ENCODE measurements around the gene RPL7A. TPM values are rescaled to one million over a fixed set of nuclear protein-coding genes. Genes with fewer than 3 reads are reported as not detected.

Gene RPL7A
- total RNA-seq, 4 donors from 2014 or later: 1,385 to 2,320 (median 1,660) TPM

DNA sequence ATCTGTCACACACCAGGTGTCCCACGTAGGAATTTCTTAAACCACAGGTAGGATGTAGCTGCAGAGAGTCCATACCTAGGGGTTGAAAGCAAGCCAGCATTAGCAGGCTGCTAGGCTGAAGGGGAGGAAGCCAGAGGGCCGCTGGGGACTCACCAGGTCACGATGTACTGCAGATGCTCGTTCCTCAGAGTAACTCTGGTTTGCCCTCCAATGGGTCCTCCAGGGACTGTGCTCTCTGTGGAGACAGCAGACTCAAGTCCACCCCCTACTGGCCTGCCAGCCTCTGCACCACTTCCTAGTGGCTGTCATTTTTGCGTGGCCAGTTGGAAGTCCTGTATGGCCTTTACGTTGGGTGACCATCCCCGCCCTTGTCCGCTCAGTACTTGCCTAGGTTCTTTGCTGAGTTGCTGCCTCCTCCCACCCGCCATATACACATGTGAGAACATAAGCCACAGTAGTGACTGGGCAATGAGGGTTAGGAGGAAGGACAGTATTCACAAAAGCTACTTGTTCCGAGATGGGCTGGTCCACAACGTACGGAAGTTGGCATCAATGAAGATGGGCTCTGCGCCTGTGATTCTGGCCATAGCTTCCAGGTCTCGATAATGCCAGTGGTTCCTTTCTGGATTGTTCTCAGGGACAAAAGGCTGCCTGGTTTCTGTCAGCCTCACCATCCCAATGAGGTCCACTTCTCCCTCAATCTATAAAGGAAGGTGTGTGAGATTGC, 4.1 kb downstream of the RPL7A start:
- H3K4me3 ChIP-seq: no peak overlapping the region
- WGBS, 2 donors (ENCODE audit: low coverage in 1 of 2): 49 to 77% methylated on average over 5 to 7 of the region's 14 CpGs
- H3K9me3 ChIP-seq: no peaks in the 10 kb centered on the region
- H3K27ac ChIP-seq: no peak overlapping the region
- peaks cover 0 to 49% (median 24%) of the 10 kb centered on the region in 3 donors for H3K4me1 ChIP-seq
- H3K36me3 ChIP-seq: peaks cover 0 to 57% of the 10 kb centered on the region in 2 donors
- ATAC-seq: no peak
- TF ChIP-seq POLR2A (IDR thresholded peaks at IDR 0.05) (no peak), EP300 (IDR thresholded peaks at IDR 0.05) (no peak), POLR2AphosphoS5 (IDR thresholded peaks at IDR 0.05) (no peak)
- TF ChIP-seq, protein P1, sequence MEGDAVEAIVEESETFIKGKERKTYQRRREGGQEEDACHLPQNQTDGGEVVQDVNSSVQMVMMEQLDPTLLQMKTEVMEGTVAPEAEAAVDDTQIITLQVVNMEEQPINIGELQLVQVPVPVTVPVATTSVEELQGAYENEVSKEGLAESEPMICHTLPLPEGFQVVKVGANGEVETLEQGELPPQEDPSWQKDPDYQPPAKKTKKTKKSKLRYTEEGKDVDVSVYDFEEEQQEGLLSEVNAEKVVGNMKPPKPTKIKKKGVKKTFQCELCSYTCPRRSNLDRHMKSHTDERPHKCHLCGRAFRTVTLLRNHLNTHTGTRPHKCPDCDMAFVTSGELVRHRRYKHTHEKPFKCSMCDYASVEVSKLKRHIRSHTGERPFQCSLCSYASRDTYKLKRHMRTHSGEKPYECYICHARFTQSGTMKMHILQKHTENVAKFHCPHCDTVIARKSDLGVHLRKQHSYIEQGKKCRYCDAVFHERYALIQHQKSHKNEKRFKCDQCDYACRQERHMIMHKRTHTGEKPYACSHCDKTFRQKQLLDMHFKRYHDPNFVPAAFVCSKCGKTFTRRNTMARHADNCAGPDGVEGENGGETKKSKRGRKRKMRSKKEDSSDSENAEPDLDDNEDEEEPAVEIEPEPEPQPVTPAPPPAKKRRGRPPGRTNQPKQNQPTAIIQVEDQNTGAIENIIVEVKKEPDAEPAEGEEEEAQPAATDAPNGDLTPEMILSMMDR (IDR thresholded peaks at IDR 0.05): peak in 2 of 4 experiments; percentile 28 to 37
- no peaks in the 10 kb centered on the region for H3K27me3 ChIP-seq

DNA sequence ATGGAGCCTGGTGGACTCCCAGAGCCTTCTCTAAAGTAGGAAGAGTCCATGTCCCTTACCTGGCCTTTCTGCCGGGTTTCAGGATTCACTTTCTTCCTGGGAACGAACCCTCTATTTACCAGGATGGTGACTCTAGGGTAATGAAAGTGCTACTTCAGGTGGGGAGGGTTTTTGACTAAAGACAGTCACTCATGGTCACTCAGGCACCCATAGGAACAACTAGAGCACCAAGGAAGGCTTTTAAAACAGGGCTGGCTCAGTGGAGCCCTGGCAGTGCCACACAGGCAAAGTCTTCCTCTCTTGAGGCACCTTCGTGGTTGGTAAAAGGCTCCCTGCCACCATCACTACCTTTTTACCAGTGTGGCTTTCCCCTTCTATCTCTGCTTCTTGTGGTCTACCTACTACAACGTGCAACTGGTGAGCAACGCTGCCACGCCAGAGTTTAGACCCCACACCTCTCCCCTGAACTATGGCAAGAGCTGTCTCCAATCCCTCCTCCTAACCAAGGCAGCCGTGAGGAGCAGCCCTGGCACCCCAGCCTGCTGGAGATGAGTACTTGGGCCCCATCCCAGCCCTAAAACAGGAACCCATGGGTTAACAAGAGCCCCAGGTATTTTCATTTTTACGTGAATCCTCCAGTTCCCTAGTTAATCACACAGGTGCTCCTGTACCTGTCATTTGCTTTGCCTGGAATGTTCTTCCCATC, 4.8 kb downstream of the RPL7A start:
- no peak for ATAC-seq
- WGBS, 2 donors (ENCODE audit: low coverage in 1 of 2): 60 to 64% methylated on average over 7 of the region's 8 CpGs
- H3K4me1 ChIP-seq: peaks cover 0 to 52% (median 31%) of the 10 kb centered on the region in 3 donors

DNA sequence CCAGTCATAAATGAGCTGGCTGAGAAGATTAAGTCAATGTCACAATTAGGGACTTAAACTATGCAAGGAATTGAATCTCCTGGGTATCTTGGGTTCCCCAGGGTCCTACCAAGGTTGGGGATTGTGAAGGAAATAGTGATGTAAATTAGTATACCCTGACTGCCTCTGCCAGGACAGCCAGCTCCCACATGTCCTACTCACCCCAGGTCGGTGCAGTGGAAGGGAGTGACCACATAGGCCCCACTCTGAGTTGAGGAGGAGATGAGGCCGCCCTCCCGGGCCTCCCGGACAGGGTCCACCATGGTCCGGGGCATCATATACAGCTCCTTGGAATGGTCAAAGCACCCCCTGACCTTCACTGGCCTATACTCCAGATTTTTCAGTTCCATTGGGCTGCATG, 5.5 kb downstream of the RPL7A start:
- Histone ChIP-seq H3K27ac (no peak overlapping the region), H3K4me3 (no peak overlapping the region), H3K36me3 (peaks cover 0 to 57% of the 10 kb centered on the region in 2 donors), H3K9me3 (no peaks in the 10 kb centered on the region), H3K27me3 (no peaks in the 10 kb centered on the region), H3K4me1 (peaks cover 0 to 59% (median 32%) of the 10 kb centered on the region in 3 donors)
- no peak for TF ChIP-seq POLR2AphosphoS5 (IDR thresholded peaks at IDR 0.05)
- no peak for TF ChIP-seq EP300 (IDR thresholded peaks at IDR 0.05)
- no peak for TF ChIP-seq POLR2A (IDR thresholded peaks at IDR 0.05)
- TF ChIP-seq, protein P1 (IDR thresholded peaks at IDR 0.05): no peak
- no peak for ATAC-seq
- WGBS, 2 donors (ENCODE audit: low coverage in 1 of 2): no CpG with 5 or more reads among the region's 5 CpGs

More for the DNA sequence above, 4.8 kb downstream of the RPL7A start:
- TF ChIP-seq POLR2A (IDR thresholded peaks at IDR 0.05): no peak
- TF ChIP-seq EP300 (IDR thresholded peaks at IDR 0.05): no peak
- TF ChIP-seq POLR2AphosphoS5 (IDR thresholded peaks at IDR 0.05): no peak
- TF ChIP-seq, protein P1 (IDR thresholded peaks at IDR 0.05): no peak
- Histone ChIP-seq H3K27me3 (no peaks in the 10 kb centered on the region), H3K4me3 (no peak overlapping the region), H3K9me3 (no peaks in the 10 kb centered on the region), H3K27ac (no peak overlapping the region), H3K36me3 (peaks cover 0 to 57% of the 10 kb centered on the region in 2 donors)

DNA sequence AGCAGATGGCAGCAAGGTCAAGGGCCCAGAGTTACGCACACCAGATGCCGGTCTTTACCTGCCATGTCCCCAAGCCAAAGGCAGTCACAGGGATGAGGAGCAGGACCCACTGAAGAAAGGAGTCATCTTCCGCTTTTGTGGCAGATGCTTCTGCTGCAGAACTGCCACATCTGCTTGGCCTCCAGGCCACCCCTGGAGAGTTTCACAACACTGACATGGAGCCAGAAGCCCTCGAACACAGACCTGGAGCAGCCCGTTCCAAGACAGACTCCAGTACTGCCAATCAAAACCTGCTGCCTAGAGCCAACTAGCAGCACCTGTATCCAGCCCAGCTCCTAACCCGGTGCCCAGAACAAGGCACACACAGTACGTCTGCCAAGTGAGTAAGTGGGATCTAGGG, 6.7 kb downstream of the RPL7A start:
- H3K4me1 ChIP-seq: peaks cover 0 to 57% (median 23%) of the 10 kb centered on the region in 3 donors
- no peak for ATAC-seq
- H3K9me3 ChIP-seq: no peaks in the 10 kb centered on the region
- H3K27ac ChIP-seq: no peak overlapping the region
- H3K4me3 ChIP-seq: no peak overlapping the region
- no peaks in the 10 kb centered on the region for H3K27me3 ChIP-seq
- WGBS, 2 donors (ENCODE audit: low coverage in 1 of 2): 60 to 100% methylated on average over 2 to 3 of the region's 7 CpGs
- peaks cover 0 to 59% of the 10 kb centered on the region in 2 donors for H3K36me3 ChIP-seq
- TF ChIP-seq EP300 (IDR thresholded peaks at IDR 0.05) (no peak), POLR2A (IDR thresholded peaks at IDR 0.05) (no peak), POLR2AphosphoS5 (IDR thresholded peaks at IDR 0.05) (no peak)
- TF ChIP-seq, protein P1 (IDR thresholded peaks at IDR 0.05): no peak
